Activated CD8-positive, alpha-beta memory T cell treated with anti-CD3 and anti-CD28 coated beads, Interleukin-2, amount 50 U/mL, for 1 hour (primary cell): ENCODE measurements around the gene ARHGEF7.
"Not testable (repeated sequence)": the region's sequence is repeated elsewhere in the genome, so short reads cannot be mapped to it uniquely, and the experiment has no call there.

ENCODE experiments used
- DNase-seq: peaks from one replicate; pipeline ENCODE4 v3.0.0-alpha.2; 2020; ENCODE audit errors: extremely low read depth

ARHGEF7 gene

DNA sequence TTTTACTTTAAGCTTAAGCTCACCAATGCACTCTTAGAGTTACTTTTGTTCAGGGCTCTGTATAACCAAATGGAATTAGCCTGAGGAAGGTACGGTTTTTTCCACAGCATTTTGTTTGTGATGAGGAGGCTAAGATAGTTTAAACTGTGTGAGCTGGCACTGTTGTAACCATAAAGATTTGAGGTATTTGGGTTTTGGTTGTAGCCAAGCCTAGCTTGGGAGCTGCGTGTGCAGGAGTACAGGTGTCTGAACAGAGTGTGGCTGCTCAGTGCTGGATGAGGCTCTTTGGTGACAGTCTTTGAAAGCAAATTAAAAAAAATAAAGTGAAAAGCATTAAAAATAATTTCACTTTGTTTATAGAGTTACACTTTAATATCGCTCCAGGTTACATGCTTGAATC, 56.0 kb downstream of the ARHGEF7 start:
- no peak for DNase-seq

- no peak for DNase-seq
Observed at GRCh38 chr13:111171629-111172028, 56.5 kb downstream of the ARHGEF7 start.

DNA sequence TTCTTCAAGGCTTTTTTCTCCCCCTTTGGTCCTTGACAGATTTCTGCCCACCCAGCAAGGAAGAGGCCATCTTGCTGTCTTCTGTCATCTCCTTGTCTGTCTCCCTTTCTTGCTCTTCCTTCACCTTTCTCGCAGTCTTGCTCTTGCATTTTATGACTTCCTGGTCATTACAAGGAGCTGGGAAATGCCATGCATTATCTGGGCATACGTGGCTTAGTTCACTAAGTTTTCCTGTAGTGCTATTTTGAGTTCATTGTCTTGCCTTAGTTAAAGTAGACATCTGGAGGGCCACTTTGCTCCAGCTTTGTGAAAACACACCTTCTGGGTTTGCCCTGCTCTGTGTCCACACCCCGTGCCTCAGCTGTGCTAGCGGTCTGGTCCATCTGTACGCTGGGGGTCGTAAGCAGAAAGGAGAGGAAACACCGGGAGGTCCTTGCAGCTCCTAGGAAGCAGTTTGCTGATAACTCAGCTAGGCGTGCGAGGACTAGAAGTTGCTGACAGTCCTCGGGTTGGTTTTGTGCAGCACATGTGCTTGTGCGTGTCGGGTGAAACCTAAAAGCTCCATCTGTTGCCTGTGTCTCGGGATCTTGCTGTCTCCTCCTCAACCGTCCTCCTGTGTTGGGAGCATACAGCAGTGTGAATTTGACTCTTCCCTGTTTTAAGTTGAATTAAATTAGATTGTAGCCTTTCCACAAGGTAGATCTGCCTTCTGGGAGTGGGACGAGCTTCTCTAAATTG, 59.4 kb downstream of the ARHGEF7 start:
- DNase-seq: no peak

DNA sequence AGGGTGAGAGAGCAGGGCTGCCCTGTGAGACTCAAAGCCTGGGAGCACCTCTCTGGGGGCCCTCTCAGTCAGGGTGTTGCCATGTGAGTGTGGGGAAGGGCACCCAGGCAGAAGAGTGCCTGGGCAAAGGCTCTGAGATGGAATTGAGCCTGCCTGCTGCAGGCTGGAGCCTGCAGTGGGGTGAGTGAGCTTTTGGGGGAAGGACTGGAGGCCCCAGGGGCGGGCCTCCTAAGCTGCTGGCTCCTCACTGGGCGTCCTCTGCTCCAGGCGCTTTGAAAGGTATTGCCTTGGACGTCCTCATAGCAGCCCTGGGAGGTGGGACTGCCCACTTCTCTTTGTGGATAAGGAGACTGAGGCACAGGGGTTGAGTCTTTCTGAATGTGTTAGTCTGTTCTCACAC, 60.3 kb downstream of the ARHGEF7 start:
- DNase-seq: no peak

DNA sequence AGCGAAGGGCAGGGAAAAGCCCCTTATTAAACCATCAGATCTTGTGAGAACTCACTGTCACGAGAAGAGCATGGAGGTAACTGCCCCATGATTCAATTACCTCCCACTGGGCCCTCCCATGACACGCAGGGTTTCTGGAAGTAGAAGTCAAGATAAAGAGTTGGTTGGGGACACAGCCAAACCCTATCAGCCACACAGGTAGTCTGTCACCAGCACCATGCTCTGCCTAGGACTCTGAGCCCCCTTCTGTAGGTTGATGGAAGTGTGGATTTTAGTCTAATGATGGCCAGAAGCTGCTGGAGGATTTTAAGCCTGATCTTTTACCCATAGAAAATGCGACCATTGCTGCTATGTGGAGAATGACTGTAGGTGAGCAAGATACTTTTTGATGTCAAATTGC, 60.8 kb downstream of the ARHGEF7 start:
- DNase-seq: no peak

- DNase-seq: no peak
Observed at GRCh38 chr13:111176421-111176820, 61.3 kb downstream of the ARHGEF7 start.

DNA sequence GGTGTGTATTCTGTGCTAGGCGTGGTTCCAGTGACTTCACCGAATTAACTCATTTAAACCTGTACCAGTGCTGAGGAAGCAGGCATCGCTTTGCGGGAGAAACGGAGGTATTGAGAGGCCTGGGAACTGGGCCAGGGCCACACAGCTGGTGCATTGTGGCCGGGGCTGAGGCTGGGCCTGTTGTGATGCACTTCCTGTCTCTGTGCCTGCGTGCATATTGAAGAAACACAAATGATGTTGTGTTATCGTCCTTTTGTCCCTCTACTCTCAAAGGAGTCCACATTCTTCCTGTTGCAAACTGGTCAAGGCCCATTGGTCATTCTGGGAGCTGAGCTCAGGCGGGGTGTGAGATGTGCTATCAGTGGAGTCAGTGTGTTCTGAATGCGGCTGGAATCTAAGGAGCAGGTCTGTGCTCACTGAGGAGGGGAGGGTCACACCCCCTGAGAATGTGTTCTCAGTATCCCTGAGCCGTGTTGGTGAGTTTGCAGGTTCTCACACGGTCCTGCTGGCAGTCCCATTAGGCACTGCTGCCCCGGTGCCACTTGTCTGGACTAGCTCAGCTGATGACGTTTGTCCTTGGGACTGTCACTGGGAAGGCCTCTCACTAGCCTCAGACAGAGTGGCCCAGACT, 62.1 kb downstream of the ARHGEF7 start:
- peak; percentile 54 for DNase-seq

DNA sequence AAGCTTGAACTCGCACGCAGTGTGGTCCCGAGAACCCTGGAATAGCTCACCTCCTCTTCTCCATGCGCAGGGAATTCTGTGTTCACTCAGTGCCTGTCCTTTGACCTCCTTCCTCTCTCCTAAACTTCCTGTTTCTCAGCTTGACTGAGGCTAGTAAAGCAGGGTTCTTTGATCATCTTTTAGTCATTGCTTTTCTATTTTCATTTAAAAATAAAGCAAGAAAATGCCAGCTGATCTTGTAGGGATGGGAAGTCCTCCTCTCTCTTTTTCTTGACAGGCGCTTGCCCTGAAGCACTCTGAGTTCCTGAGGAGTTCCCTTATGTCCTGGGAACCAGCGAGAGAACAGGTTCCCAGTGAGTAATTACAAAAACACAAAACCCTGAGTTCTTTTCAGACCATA, 62.8 kb downstream of the ARHGEF7 start:
- no peak for DNase-seq

DNA sequence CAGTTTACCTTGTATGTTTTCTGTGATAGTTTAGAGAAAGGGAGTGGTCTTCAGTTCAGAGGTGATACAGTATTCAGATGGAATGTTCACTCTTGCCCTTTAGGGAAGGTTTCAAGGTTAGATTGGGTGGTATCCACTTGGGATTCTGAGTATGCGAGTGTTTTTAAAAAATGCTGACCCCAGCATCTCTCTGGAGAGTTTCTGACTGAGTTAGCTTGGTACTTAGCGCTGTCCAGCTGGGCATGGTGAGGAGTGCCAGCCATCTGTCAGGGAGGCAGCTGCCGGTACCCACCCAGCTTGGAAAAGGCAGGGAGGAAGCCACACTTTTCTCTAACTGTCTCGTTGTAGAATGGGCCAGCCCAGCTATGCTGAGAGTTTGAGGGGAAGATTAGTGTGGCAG, 63.3 kb downstream of the ARHGEF7 start:
- no peak for DNase-seq

- no peak for DNase-seq
Observed at GRCh38 chr13:111179908-111180760, 65.0 kb downstream of the ARHGEF7 start.

DNA sequence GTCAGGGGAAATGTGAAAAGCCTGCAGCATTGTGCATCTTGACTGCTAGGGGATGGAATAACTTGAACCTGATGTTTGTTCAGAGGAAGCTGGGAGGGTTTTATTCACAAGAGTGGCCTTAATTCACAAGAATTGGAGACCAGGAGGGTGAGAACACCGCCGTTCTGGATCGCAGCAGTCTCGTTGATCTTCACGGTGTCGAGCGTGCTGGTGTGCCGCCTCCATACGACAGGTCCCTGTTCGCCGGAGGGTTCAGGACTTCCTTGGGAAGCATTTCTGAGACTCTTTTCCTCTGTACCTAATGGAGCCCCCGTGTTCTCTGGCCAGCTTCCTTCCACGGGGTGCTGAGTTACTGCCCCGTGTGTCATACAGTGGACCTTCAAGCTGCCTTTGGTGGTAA, 66.9 kb downstream of the ARHGEF7 start:
- no peak for DNase-seq

- no peak for DNase-seq
Observed at GRCh38 chr13:111183087-111183645, 68.1 kb downstream of the ARHGEF7 start.

GRCh38 chr13:111183959-111184358, 68.8 kb downstream of the ARHGEF7 start:
- no peak for DNase-seq

DNA sequence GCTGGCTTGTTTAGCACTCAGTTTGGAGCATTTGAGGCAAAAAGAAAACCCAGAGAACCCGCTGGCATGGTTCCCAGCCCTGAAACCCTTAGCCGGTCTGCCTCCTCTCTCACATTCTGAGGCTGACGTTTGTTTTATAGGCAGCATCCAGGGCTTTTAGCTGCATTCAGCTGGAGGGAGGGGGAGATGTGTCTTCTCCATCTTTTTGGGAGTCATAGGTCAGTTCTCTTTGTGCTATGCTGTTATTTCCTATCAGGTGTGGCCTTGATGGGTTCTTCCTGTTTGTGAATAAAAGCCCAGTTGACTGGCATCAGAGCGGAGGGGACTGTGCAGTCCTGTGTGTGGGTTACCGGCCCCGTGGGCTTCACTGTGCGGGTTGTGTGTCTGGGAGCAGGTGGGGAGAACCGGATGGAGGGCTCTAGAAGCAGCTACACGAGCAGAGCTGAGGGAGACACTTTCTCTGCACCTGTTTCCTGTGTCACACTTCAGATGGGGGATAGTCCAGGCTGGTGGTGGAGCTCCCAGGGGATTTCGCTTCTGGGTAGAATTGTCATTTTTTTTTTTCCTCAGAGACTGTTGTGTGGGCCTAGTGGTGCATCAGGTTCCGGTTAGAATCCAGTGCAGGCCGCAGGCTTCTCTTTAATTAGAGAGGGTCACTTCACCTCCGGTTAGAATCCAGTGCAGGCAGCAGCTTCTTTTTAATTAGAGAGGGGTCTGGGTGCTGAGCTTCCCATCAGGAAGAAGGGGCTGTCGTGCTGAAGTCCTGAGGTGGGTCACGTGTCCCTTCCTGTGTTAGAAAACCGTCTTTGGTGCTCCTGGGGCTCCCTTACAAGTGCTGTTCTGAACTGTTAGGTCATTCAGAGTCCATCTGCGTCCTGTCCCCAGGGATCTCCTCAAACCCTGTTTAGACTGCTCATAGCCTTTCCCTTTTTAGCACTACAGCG, 69.6 kb downstream of the ARHGEF7 start:
- DNase-seq: no peak

DNA sequence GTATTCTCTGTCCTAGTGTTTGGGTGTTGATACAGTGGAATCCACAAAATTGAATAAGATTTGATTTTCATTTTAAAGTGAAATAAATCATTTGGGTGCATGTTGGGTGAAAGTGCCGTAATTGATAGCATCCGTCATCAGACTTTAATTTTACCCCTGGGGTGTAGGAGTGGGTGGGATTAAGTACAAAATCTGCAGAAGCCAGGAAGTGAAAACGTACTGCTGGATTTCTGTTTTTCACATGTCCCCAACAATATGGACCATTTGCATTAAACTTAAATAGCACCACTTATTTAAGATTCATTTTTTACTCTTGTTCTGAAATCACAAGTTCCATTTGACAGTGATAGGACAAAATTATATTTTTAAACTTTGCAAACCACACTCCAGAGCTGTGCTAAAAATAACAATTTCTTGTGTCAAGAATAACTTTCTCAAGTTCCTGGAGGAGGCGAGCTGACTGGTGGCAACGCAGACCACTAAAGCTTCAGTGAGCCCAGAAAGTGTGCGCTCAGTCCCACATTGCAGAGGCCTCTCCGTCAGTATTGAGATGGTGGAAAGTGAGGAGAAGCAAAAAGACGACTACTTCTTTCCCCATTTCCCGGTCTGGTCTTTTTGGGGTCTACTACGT, 71.3 kb downstream of the ARHGEF7 start:
- no peak for DNase-seq

- no peak for DNase-seq
Observed at GRCh38 chr13:111187960-111188541, 72.9 kb downstream of the ARHGEF7 start.

GRCh38 chr13:111189064-111189505, 74.0 kb downstream of the ARHGEF7 start:
- DNase-seq: peak; percentile 60

GRCh38 chr13:111189516-111189915, 74.4 kb downstream of the ARHGEF7 start:
- not testable (repeated sequence) for DNase-seq

- DNase-seq: not testable (repeated sequence)
Observed at GRCh38 chr13:111193223-111193622, 78.1 kb downstream of the ARHGEF7 start.

DNA sequence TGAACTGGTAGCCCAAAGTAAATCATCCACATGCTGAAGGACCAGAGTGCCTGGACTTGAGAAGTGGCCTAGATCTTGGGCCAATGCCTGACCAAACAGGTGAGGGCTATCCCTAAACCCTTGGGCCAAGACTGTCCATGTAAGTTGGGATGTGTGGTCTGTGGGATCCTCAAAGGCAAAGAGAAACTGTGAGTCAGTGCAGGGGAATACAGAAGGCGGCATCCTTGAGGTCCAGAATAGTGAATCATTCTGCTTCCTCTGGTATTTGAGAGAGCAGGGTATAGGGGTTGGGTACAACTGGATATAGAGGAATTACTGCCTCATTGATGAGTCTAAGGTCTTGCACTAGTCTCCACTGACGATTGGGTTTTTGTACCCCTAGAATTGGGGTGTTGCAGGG, 79.5 kb downstream of the ARHGEF7 start:
- not testable (repeated sequence) for DNase-seq
